SU-DHL-6 (cell line): ENCODE measurements around the gene BLNK.

Experiments
- EZH2phosphoT487 ChIP-seq: fragments of 200-600 bp; sonication (generic), shearing (Covaris generic); conservative IDR thresholded peaks from 2 replicates; pipeline ENCODE4 v1.6.1; 2018; ENCODE audit warnings: mild to moderate bottlenecking, antibody characterized with exemption, low read length, moderate library complexity, mixed read lengths
- TF ChIP-seq, protein P1 (sequence below): fragments of 200-600 bp; sonication (generic); IDR thresholded peaks from one replicate; pipeline ENCODE4 v1.5.1; 2017; ENCODE audit warnings: antibody characterized with exemption, mild to moderate bottlenecking, low read length, moderate library complexity; ENCODE audit not compliant: insufficient read depth, poor library complexity, severe bottlenecking

DNA sequence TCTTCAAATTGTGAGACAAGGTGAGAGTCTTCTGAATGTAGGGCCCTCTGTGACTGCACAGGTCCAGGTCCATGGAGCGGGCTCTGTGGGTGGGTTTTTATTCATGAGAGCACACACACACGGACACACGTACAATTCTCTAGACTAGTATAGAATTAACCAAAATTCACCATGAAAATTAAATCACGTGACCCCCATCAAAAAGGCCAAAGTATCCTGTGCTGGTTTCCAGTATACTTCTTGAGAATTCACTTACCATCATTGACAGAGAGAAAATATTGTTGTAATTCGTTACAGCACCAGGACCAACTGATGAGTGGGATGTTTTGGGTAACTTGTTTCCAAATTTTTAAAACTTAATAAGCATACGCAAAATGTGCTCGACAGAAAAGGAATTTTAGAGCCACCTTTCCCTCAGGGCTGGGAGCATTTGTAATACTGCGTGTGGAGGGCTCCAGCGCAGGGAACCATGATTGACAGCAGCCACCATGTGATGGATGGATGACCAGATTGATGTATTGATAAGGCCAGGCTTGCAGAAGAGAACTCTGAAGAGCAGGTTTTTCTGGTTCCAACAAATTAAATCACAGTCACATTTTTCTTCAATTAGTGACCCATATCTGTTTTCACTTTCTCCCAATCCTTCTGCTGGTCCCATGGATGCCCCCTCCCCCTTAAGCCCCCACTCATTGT is 18.0 kb upstream of the BLNK start:
- TF ChIP-seq, protein P1, sequence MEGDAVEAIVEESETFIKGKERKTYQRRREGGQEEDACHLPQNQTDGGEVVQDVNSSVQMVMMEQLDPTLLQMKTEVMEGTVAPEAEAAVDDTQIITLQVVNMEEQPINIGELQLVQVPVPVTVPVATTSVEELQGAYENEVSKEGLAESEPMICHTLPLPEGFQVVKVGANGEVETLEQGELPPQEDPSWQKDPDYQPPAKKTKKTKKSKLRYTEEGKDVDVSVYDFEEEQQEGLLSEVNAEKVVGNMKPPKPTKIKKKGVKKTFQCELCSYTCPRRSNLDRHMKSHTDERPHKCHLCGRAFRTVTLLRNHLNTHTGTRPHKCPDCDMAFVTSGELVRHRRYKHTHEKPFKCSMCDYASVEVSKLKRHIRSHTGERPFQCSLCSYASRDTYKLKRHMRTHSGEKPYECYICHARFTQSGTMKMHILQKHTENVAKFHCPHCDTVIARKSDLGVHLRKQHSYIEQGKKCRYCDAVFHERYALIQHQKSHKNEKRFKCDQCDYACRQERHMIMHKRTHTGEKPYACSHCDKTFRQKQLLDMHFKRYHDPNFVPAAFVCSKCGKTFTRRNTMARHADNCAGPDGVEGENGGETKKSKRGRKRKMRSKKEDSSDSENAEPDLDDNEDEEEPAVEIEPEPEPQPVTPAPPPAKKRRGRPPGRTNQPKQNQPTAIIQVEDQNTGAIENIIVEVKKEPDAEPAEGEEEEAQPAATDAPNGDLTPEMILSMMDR = no peak
- no peak for TF ChIP-seq EZH2phosphoT487
